NCI-H2227 (cell line): ENCODE results near the gene HOXC11.

Experiments
- DNase-seq: peaks from one replicate; lab custom pipeline; 2025; ENCODE audit not compliant: unreplicated experiment; lab: John Stamatoyannopoulos, UW

Gene HOXC11

GRCh38 chr12:53973236-53974042 lies 513 bp downstream of the HOXC11 start:
- no peak for DNase-seq

- no peak for DNase-seq
Observed at GRCh38 chr12:53974084-53975063, 1.4 kb downstream of the HOXC11 start, which contains the start of gene HOTAIR. HOTAIR (minus strand) TSS chr12:53974954.

- DNase-seq = no peak
Observed at GRCh38 chr12:53975064-53975471, 2.1 kb downstream of the HOXC11 start.

GRCh38 chr12:53975479-53976152 lies 2.7 kb downstream of the HOXC11 start:
- DNase-seq = no peak

GRCh38 chr12:53976172-53976822 lies 3.4 kb downstream of the HOXC11 start:
- no peak for DNase-seq

- DNase-seq = no peak
Observed at GRCh38 chr12:53976823-53977595, 4.1 kb downstream of the HOXC11 start.

GRCh38 chr12:53977596-53978445 lies 4.9 kb downstream of the HOXC11 start:
- DNase-seq = no peak

- DNase-seq = no peak
Observed at GRCh38 chr12:53978477-53979356, 5.8 kb downstream of the HOXC11 start.

- no peak for DNase-seq
Observed at GRCh38 chr12:53980104-53980801, 7.3 kb downstream of the HOXC11 start.

GRCh38 chr12:53980802-53981496 lies 8.0 kb downstream of the HOXC11 start:
- no peak for DNase-seq

GRCh38 chr12:53981634-53982565 lies 9.0 kb downstream of the HOXC11 start:
- DNase-seq = no peak

GRCh38 chr12:53982648-53983567 lies 10.0 kb downstream of the HOXC11 start:
- DNase-seq = no peak

GRCh38 chr12:53983568-53983949 lies 10.6 kb downstream of the HOXC11 start:
- no peak for DNase-seq

GRCh38 chr12:53983950-53984572 lies 11.1 kb downstream of the HOXC11 start:
- DNase-seq = no peak
